GM18505 (cell line): ENCODE measurements around the gene KAT2A.
A peak's percentile ranks its signal among the peaks of the same experiment; 100 is the strongest.

Experiments
- ATAC-seq: cut with Tn5 transposase; IDR thresholded peaks from one replicate; pipeline ENCODE4 v1.9.1; 2021; ENCODE audit not compliant: unreplicated experiment
- POLR2A ChIP-seq: IDR thresholded peaks from 4 replicates; pipeline ENCODE4 v1.6.1; 2011; ENCODE audit warnings: borderline replicate concordance; ENCODE audit not compliant: insufficient read depth, insufficient read length; ENCODE audit errors: extremely low read depth

KAT2A gene

GRCh38 chr17:42116705-42117396 is 4.3 kb downstream of the KAT2A start:
- ATAC-seq, result no peak
- no peak for TF ChIP-seq POLR2A

GRCh38 chr17:42114118-42114517 is 7.0 kb downstream of the KAT2A start:
- TF ChIP-seq POLR2A, result no peak
- no peak for ATAC-seq

GRCh38 chr17:42113293-42114069 is 7.7 kb downstream of the KAT2A start:
- TF ChIP-seq POLR2A, result no peak
- ATAC-seq, result no peak

- peak; percentile 49 for ATAC-seq
- peak; percentile 74 for TF ChIP-seq POLR2A
These were observed 8.5 kb downstream of the KAT2A start, which contains the start of gene DHX58 for GRCh38 chr17:42112552-42113176. DHX58 (minus strand) TSS chr17:42112714; CDS start chr17:42111892, 822 bp downstream.

GRCh38 chr17:42111871-42112551 is 9.2 kb downstream of the KAT2A start:
- ATAC-seq, result no peak
- no peak for TF ChIP-seq POLR2A

GRCh38 chr17:42111265-42111636 is 9.9 kb downstream of the KAT2A start:
- ATAC-seq, result no peak
- TF ChIP-seq POLR2A, result no peak

GRCh38 chr17:42110301-42111264 is 10.6 kb downstream of the KAT2A start:
- no peak for ATAC-seq
- no peak for TF ChIP-seq POLR2A

GRCh38 chr17:42109086-42109485 is 12.1 kb downstream of the KAT2A start:
- no peak for TF ChIP-seq POLR2A
- ATAC-seq, result no peak

GRCh38 chr17:42107597-42108576 is 13.3 kb downstream of the KAT2A start:
- TF ChIP-seq POLR2A, result peak; percentile 34
- peak; percentile 66 for ATAC-seq

- no peak for TF ChIP-seq POLR2A
- no peak for ATAC-seq
These were observed 14.0 kb downstream of the KAT2A start for GRCh38 chr17:42107124-42107523.

- no peak for TF ChIP-seq POLR2A
- no peak for ATAC-seq
These were observed 15.2 kb downstream of the KAT2A start for GRCh38 chr17:42106009-42106408.
